DOHH2 (cell line): ENCODE data around the gene FGF22.

Experiments
- EZH2phosphoT487 ChIP-seq: fragments of 200-600 bp; sonication (generic); IDR thresholded peaks from 2 replicates; pipeline ENCODE4 v1.6.1; 2017; ENCODE audit warnings: borderline replicate concordance, mild to moderate bottlenecking, antibody characterized with exemption, low read length, moderate library complexity, mixed read lengths
- TF ChIP-seq, protein P1 (sequence below): fragments of 200-600 bp; sonication (generic); IDR thresholded peaks from one replicate; pipeline ENCODE4 v1.5.1; 2014; ENCODE audit warnings: antibody characterized with exemption, mild to moderate bottlenecking, low read depth, low read length; ENCODE audit not compliant: poor library complexity, severe bottlenecking

- TF ChIP-seq, protein P1, sequence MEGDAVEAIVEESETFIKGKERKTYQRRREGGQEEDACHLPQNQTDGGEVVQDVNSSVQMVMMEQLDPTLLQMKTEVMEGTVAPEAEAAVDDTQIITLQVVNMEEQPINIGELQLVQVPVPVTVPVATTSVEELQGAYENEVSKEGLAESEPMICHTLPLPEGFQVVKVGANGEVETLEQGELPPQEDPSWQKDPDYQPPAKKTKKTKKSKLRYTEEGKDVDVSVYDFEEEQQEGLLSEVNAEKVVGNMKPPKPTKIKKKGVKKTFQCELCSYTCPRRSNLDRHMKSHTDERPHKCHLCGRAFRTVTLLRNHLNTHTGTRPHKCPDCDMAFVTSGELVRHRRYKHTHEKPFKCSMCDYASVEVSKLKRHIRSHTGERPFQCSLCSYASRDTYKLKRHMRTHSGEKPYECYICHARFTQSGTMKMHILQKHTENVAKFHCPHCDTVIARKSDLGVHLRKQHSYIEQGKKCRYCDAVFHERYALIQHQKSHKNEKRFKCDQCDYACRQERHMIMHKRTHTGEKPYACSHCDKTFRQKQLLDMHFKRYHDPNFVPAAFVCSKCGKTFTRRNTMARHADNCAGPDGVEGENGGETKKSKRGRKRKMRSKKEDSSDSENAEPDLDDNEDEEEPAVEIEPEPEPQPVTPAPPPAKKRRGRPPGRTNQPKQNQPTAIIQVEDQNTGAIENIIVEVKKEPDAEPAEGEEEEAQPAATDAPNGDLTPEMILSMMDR = no peak
- TF ChIP-seq EZH2phosphoT487 = no peak
These were observed 22.7 kb upstream of the FGF22 start for GRCh38 chr19:616747-617526.
